ENCODE data around the gene UNG. TPM values are rescaled to one million over a fixed set of nuclear protein-coding genes. Genes with fewer than 3 reads are reported as not detected.
"Not testable (repeated sequence)": the region's sequence is repeated elsewhere in the genome, so short reads cannot be mapped to it uniquely, and the experiment has no call there.

Gene UNG
- 17.7 and 22.0 TPM in 2 replicates for total RNA-seq

DNA sequence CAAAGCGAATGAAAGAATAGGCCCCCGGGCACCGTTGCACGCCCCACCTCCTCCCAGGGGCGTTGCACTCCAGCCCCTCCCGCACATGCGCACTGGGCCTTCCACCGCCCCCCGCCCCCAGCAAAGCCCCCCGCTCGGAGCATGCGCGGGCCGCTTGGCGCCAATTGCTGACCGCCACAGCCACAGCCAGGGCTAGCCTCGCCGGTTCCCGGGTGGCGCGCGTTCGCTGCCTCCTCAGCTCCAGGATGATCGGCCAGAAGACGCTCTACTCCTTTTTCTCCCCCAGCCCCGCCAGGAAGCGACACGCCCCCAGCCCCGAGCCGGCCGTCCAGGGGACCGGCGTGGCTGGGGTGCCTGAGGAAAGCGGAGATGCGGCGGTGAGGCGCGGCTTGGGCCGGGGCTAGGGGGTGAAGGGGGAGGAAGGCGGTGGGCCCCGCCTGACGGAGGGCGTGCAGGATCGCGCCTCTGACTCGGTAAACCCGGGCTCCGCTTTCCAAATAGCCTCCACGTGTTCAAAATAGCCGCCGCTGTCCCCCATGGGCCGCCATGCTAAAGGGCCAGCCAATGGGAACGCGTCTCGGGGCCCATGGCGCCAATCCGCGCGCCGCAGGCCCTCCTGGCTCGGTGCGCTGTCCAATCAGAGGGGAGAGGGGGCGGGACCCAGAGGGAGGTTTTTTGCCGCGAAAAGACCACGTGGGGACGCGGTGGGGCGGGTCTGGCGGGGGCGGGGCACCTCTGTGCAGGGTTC lies at the start of gene UNG:
UNG (plus strand) TSS at position 163 of the 748 bp plus-strand sequence; CDS start at position 246, 83 bp downstream.
- DNase-seq (ENCODE audit: low read depth in 2 of 2) = peak; percentile 97

DNA sequence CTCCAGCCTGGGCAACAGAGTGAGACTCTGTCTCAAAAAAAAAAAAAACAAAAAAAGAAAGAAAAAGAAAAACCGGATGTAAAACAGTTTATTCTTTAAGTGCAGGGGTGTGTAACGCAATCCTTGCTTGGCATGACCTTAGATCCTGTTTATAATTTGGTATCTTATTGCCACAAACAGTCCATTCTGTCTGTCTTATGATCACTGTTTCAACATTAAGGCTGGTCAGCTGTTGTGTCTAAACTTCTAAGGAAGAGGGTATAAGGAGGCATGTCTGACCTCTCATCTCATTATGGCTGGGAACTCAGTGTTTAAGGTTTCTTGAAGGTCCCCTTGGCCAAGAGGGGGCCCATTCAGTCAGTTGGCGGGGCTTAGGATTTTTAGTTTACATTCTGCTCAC lies 48.7 kb upstream of the UNG start:
- DNase-seq (ENCODE audit: low read depth in 2 of 2) = not testable (repeated sequence)

DNA sequence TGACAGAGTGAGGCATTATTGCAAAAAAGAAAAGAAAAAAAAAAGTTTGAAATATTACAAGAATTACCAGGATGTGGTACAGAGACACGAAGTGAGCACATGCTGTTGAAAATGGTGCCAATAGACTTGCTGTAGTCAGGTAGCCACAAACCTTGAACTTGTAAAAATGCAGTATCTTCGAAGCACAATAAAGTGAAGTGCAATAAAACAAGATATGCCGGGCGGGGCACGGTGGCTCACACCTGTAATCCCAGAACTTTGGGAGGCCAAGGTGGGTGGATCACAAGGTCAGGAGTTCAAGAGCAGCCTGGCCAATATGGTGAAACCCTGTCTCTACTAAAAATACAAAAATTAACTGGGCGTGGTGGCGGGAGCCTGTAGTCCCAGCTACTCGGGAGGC lies 47.6 kb upstream of the UNG start:
- DNase-seq (ENCODE audit: low read depth in 2 of 2) = not testable (repeated sequence)

DNA sequence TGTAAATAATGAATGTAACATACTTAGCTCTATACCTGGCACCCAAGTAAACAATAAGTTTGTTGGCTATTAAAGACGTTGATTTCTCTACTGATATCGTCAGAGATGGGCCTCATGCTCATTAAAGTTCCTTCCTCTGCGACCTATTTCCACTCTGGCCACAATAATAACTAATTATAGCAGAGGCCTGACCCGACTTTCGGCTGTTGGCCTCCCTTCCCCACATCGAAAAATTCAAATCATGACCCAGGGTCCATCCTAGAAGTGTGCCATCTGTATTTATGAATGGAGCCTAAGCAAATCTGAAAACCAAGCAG lies 45.3 kb upstream of the UNG start:
- DNase-seq (ENCODE audit: low read depth in 2 of 2) = no peak

DNA sequence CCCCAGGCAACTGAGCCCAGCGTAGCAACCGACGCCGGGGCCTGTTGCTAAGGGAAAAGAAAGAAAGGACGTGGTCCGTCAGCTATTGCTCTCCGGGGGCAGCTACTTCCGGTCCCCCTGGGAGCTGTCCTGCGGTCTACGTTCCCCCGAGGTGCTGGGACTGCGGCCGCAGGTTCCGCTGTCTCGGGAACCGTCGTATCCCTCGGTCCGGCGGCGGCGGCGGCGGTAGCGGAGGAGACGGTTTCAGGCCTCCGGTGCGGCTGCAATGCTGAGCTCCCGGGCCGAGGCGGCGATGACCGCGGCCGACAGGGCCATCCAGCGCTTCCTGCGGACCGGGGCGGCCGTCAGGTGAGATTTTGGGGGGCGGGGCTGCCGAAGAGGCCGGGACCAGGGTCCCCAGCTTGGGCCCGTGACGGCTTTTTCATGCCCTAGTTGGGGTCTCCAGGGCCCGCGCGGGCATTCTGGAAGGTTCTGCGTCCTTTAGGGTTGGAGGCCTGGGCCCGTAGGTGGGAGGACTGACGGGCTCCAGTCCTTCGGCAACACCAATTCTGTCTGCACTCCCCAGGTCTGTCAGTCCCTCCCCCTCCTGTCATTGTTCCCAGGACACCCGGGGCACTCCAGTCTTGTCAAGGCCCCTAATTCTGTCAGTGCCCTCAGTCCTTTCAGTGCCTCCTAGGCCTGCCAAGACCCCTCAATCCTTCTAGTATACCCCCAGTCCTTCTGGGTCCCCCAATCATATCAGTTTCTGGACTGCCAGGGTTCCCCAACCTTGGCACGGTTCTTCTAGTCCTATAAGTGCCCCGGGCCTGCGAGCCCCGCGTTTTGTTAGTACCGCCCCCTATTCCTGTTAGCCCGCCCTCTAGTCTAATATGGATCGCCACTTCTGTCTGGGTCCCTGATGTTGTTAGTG lies 44.7 kb upstream of the UNG start, which contains the start of gene USP30:
USP30 (plus strand) TSS at position 163 of the 910 bp plus-strand sequence; CDS start at position 266, 103 bp downstream.
- peak; percentile 92 to 93 for DNase-seq (ENCODE audit: low read depth in 2 of 2)

DNA sequence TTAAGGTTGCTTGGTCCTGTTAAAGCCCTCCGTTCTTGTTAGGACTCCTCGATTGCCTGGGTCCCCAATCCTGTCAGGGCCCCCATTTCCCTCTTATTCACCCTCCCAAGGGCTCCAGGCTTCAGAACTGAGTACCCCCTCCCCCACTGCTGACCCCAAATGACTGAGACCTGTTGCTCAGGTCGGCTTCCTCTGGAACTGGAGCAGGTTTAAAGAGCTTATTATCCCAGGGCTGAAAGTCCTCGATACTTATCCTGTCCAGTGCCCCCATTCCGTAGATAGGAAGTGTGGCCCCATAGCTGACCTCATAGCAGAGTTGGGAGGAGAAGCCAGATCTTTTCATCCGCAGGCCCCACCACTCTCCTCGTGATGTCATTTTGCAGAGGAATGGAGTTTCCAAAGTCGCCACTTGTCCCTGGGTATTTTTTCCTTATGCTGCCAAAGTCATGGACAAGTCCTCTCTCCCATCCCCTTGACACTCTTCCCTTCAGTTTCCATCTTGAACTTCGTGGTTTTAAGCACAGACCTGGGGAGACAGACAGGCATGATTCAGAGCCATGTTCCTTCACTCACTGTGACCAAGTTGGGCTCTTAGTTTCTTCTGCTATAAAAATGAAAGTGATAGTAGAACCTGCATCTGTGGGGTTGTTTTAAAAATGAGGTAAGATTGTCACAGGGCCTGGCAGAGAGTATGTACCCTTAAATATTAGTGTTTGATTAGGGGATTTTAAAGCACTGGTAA lies 43.8 kb upstream of the UNG start:
- DNase-seq (ENCODE audit: low read depth in 2 of 2) = peak; percentile 10 to 28

DNA sequence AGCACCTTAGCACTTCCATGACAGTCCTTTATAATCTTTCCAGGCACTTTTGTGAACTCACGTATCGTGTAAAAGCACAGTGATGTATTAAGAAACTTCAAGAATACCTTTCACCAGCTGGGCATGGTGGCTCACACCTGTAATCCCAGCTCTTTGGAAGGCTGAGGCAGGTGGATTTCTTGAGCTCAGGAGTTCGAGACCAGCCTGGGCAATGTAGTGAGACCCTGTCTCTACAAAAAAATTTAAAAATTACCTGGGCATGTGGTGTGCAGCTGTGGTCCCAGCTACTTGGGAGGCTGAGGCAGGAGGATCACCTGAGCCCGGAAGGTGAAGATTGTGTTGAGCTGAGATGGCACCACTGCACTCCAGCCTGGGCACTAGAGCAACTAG lies 43.3 kb upstream of the UNG start:
- not testable (repeated sequence) for DNase-seq (ENCODE audit: low read depth in 2 of 2)

DNA sequence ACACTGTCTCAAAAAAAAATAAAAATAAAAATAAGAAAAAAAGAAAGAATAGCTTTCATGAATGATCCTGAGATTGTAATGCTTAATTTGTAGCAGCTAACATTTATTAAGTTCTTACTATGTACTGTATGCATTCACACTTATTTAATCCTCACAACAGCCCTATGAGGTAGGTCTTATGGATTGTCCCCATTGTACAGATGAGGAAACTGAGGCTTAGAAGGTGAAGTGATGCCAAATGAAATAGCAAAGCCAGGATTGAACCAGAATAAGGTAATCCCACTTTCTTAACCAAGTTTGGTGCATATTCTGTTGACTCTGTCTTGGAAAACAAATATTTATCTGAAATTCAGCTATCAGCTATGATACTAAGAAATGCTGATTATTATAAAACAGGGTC lies 42.9 kb upstream of the UNG start:
- no peak for DNase-seq (ENCODE audit: low read depth in 2 of 2)

DNA sequence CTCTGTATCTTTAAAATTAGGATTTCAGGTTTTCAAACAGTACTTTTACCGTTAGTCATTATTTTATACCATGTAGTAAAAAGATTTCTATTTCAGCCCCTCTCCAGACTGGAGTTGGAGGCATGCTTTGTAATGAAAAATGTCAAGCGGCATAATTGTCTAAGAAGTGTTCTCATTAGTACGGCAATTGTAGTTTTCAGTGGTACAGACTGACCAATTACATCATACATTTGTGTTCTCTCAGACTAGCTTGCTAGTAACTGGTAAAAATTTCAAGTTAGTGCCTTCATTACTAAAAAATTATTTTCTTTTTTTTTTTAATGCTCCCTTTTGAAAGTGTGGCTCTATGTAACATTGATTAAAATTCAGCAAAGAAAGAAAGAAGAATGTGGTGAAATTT lies 40.5 kb upstream of the UNG start:
- no peak for DNase-seq (ENCODE audit: low read depth in 2 of 2)

DNA sequence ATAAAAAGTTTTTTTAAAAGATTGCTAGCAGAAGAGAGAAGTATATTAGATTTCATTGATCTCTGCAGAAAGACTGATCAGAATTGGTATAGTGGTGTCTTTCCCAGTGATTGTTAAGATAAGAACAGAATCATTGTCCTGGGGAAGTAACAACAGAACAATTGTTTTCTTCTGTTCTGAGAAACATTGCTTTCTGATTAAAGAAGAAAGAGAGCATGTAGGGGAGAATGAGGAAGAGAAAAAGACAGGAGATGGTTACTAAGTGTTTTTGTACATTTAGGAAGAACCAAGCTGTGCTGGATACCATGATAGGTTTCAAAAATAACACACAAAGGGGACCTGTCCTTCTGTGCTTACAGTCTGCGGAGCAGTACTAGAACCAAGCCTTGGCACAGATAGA lies 40.0 kb upstream of the UNG start:
- DNase-seq (ENCODE audit: low read depth in 2 of 2) = no peak

DNA sequence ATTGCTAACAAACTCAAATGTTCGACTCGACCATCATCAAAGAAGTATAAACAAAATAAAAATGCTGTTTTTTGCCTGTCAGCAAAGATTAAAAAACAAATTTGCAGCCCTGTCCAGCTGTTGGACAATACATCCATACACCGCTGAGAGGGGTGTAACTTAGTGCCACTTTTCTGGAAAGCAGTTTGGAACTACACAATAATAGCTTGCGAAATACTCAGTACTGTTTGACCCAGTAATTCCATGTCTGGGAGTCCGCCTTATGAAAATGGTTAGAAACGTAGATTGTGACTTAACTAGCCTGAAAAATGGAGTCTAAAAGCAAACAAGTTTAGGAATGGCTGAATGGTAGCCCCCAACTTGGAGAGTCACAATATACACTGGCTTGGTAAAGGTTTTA lies 38.6 kb upstream of the UNG start:
- no peak for DNase-seq (ENCODE audit: low read depth in 2 of 2)

DNA sequence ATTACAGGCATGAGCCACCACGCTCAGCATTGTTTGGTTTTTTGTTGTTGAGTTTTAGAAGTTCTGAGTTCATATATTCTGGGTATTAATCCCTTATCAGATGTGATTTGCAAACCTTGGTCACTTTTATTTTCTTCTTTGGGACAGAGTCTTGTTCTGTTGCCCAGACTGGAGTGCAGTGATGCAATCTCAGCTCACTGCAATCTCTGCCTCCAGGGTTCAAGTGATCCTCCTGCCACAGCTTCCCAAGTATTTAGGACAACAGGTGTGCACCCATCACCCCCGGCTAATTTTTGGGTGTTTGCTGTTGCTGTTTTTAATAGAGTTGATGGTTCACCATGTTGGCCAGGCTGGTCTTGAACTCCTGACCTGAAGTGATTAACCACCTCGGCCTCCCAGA lies 33.3 kb upstream of the UNG start:
- DNase-seq (ENCODE audit: low read depth in 2 of 2) = no peak

DNA sequence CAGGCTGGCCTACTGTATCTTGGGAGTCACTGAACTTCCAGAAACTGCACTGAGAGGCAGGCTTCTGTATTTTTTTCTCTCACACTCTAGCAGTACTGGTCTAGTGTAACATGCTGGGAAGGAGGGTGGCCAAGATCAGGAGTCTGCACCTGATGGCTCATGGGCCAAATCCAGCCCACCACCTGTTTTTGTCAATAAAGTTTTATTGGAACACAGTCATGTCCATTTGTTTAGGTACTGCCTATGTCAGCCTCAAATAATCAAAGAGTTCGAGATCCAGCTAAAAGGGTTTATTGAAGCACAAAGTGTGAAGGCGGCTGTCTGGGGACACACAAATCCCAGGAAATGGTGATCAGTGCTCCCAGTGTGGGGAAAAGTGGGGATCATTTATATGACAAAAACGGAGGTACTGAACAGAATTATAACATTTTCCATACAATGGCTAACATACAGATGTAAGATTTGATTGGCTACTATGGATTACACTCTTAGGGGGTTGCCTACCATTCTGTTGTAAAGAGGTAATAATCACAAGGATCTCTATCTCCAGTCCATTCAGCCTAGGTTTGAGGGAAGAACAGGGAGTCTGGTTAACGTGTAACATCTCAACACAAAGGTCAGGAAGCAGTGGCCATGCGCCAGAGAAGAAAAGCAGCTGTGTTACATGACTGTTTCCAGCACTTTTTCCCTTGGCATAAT lies 32.1 kb upstream of the UNG start:
- DNase-seq (ENCODE audit: low read depth in 2 of 2) = no peak

DNA sequence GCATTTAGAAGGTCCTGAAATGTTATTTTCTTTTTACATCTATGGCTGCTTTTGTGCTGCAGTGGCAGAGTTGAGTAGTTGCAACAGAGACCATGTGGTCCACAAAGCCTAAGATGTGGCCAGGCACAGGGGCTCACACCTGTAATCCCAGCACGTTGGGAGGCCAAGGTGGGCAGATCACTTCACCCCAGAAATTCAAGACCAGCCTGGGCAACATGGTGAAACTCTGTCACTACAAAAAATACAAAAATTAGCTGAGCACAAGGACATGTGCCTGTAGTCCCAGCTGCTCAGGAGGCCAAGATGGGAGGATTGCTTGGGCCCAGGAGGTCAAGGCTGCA lies 31.6 kb upstream of the UNG start:
- no peak for DNase-seq (ENCODE audit: low read depth in 2 of 2)

DNA sequence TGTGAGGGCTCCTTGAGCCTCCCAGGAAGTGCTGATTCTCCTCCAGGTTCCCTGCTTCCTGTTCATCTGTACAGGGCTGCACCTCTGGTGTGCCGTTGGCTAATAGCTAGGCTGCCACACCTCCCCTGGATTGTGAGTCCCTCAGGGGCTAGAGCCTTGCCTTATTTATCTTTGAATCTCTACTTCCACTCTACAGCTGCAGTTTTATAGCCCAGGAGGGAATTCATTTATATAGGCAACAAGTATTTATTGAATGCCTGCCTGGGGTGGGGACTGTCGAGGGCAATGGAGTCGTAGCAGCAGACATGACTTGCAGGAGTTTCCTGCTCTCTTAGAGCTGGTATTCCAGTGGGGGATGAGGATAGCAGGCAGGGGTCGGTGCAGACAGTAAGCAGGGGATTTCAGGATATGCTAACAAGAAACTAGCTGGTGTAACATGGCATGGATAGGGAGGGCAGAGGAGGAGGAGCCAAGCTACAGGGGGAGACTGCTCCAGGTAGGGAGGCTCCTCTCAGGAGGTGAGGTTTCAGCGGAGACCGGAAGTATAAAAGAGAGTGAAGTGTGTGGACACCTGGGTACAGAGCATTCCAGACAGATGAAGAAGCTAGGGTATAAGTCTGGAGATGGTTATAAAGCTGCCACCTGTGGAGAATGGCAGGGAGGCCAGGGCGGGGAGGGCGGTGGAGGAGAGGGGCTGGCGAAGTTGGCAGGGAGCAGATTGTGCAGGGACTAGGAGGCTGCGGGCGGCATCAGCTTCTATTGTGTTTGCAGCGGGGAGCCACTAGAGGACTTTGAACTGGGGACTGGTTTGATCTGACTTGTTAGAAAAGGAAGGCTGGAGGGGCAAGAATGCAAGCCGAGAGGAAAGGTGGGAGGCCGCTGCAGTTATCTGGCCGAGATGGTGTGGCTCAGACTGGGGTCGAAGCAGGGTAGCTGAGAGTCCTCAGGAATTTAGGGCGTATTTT lies 27.8 kb upstream of the UNG start:
- no peak for DNase-seq (ENCODE audit: low read depth in 2 of 2)

DNA sequence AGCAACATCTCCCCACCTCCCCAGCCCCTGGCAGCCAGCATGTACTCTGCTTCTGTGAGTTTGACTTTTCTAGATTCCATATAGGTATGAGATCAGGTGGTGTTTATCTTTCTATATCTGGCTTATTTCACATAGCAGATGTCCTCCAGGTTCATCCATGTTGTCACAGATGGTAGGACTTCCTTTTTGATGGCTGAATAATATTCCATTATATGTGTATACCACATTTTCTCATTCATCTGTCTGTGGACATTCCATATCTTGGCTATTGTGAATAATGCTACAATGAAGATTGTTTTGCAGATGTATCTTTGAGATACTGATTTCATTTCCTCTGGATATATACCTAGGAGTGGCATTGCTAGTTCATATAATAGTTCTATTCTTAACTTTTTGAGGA lies 22.5 kb upstream of the UNG start:
- no peak for DNase-seq (ENCODE audit: low read depth in 2 of 2)

DNA sequence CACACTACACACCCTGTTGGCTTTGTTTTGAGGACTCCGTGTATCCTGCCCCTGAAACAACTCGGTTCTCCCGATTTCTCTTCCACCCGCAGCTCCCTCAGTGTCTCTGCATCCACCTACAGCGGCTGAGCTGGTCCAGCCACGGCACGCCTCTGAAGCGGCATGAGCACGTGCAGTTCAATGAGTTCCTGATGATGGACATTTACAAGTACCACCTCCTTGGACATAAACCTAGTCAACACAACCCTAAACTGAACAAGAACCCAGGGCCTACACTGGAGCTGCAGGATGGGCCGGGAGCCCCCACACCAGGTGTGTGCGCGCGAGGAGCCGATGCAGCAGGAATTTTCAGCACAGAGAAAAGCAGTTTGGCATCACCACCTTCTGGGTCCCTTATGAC lies 14.6 kb upstream of the UNG start:
- no peak for DNase-seq (ENCODE audit: low read depth in 2 of 2)

DNA sequence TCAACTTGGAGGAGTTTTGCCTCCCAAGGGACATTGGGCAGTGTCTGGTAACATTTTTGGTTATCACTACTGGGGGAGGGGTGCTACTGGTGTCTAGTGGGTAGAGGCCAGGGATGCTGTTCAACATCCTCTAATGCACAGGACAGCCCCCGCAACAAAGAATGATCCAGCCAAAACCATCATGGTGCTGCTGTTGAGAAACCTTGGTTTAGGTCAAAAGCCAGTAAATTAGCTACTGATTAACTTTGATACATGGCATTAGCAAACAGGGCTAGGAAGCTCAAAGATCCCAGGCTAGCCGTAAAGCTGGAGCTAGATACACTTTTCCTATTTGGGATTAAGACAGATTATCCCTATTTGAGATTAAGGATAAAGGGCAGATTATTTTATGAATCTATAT lies 13.0 kb upstream of the UNG start:
- DNase-seq (ENCODE audit: low read depth in 2 of 2) = no peak

DNA sequence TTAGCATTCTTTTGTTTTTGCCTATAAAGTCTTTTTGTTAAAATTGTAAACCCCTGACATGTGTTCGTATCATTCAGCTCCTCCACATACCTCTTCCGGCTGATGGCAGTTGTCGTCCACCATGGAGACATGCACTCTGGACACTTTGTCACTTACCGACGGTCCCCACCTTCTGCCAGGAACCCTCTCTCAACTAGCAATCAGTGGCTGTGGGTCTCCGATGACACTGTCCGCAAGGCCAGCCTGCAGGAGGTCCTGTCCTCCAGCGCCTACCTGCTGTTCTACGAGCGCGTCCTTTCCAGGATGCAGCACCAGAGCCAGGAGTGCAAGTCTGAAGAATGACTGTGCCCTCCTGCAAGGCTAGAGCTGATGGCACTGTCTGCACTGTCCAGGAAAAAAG lies 11.8 kb upstream of the UNG start:
- no peak for DNase-seq (ENCODE audit: low read depth in 2 of 2)

DNA sequence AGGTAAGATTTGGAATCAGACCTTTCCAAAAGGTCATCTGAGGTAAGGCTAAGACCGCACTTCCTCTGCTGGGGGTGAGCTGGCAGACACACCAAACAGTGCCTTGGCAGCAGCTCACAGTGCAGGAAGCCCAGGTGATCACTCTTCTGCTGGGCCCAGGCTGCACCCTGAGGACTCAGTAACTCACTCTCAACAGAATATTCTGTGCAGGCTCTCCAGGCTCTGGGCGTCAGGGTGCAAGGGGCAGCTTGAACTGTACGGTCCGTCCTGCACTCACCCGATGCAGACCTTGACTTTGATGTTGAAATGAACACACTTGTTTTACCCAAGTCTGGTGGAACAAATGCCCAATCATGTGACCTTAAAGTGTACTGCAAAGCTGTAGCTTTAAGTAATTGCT lies 10.1 kb upstream of the UNG start:
- DNase-seq (ENCODE audit: low read depth in 2 of 2) = no peak
